ENCODE data around the gene PER1. TPM values are rescaled to one million over a fixed set of nuclear protein-coding genes. Genes with fewer than 3 reads are reported as not detected.

The PER1 gene
- total RNA-seq, 4 donors from 2014 or later = 20.0 to 396 (median 163) TPM

GRCh38 chr17:8141045-8141444 is 11.2 kb downstream of the PER1 start:
- Histone ChIP-seq H3K4me1 (peaks cover 0 to 5% of the 10 kb centered on the region in 2 donors), H3K27ac (peak overlapping the region in 1 of 2 donors; percentile 80), H3K27me3 (no peaks in the 10 kb centered on the region), H3K4me3 (no peak overlapping the region), H3K36me3 (no peaks in the 10 kb centered on the region), H3K9me3 (no peaks in the 10 kb centered on the region)
- no peak for DNase-seq
- TF ChIP-seq CTCF (IDR thresholded peaks at IDR 0.05) (no peak), POLR2A (IDR thresholded peaks at IDR 0.05) (no peak)
- intact Hi-C loops (cut with DNase I; ENCODE audit: low total_unique reads) = no loop called here

GRCh38 chr17:8140065-8141029 is 11.9 kb downstream of the PER1 start:
- intact Hi-C loops (cut with DNase I; ENCODE audit: low total_unique reads) = no loop called here
- Histone ChIP-seq H3K9me3 (no peaks in the 10 kb centered on the region), H3K4me1 (peaks cover 0 to 5% of the 10 kb centered on the region in 2 donors), H3K36me3 (no peaks in the 10 kb centered on the region), H3K4me3 (no peak overlapping the region), H3K27me3 (no peaks in the 10 kb centered on the region), H3K27ac (peak overlapping the region; percentile 80 to 96)
- TF ChIP-seq POLR2A (IDR thresholded peaks at IDR 0.05) = no peak
- no peak for TF ChIP-seq CTCF (IDR thresholded peaks at IDR 0.05)
- DNase-seq = peak in 1 of 2 donors; percentile 45

- H3K9me3 ChIP-seq = no peaks in the 10 kb centered on the region
- H3K27ac ChIP-seq = peak overlapping the region; percentile 80 to 96
- H3K27me3 ChIP-seq = no peaks in the 10 kb centered on the region
- intact Hi-C loops (cut with DNase I; ENCODE audit: low total_unique reads) = no loop called here
- DNase-seq = peak; percentile 96 to 98
- TF ChIP-seq POLR2A (IDR thresholded peaks at IDR 0.05) = peak; percentile 69 to 75
- TF ChIP-seq CTCF (IDR thresholded peaks at IDR 0.05) = peak; percentile 85 to 89 (median 86)
- H3K36me3 ChIP-seq = no peaks in the 10 kb centered on the region
- peaks cover 0 to 5% of the 10 kb centered on the region in 2 donors for H3K4me1 ChIP-seq
- peak overlapping the region; percentile 8 to 13 for H3K4me3 ChIP-seq
Measured at GRCh38 chr17:8138672-8139371, 13.4 kb downstream of the PER1 start.

GRCh38 chr17:8138374-8138671 is 13.9 kb downstream of the PER1 start:
- peaks cover 0 to 5% of the 10 kb centered on the region in 2 donors for H3K4me1 ChIP-seq
- H3K4me3 ChIP-seq = peak overlapping the region in 1 of 2 donors; percentile 8
- intact Hi-C loops (cut with DNase I; ENCODE audit: low total_unique reads) = no loop called here
- H3K36me3 ChIP-seq = no peaks in the 10 kb centered on the region
- H3K27me3 ChIP-seq = no peaks in the 10 kb centered on the region
- H3K9me3 ChIP-seq = no peaks in the 10 kb centered on the region
- DNase-seq = no peak
- TF ChIP-seq CTCF (IDR thresholded peaks at IDR 0.05) (no peak), POLR2A (IDR thresholded peaks at IDR 0.05) (no peak)
- H3K27ac ChIP-seq = peak overlapping the region; percentile 80 to 96
